ENCODE data around the gene UCN.

- TF ChIP-seq POLR2AphosphoS5 (IDR thresholded peaks at IDR 0.05) = no peak
- no peak for TF ChIP-seq CTCF (IDR thresholded peaks at IDR 0.05)
- no peak for TF ChIP-seq POLR2A (IDR thresholded peaks at IDR 0.05; ENCODE audit: low read depth)
- no peak for TF ChIP-seq EP300 (IDR thresholded peaks at IDR 0.05)
These were observed 16.4 kb downstream of the UCN start for GRCh38 chr2:27291865-27292264.
